Calu3 (cell line): ENCODE data around the gene HPD. TPM values are rescaled to one million over a fixed set of nuclear protein-coding genes. Genes with fewer than 3 reads are reported as not detected.

Experiments used
- BruUV-seq: library from RNA; stranded (reverse); fragments of 400-500 nt; replicated peaks from 2 replicates; lab custom pipeline; 2021; lab: Mats Ljungman, UMichigan
- CTCF ChIA-PET: fragments of 300-600 bp; sonication (Branson Sonifier 250); formaldehyde crosslinking; loops from one replicate; lab custom pipeline; 2022; ENCODE audit warnings: antibody characterized with exemption; lab: Charles Lee
- DNase-seq: peaks from one replicate; pipeline ENCODE4 v3.0.0; 2022
- H3K27ac Mint-ChIP-seq: one replicate; pipeline ENCODE4 v1.8.0; 2022; ENCODE audit warnings: mixed read lengths; ENCODE audit not compliant: unreplicated experiment
- H3K27me3 Mint-ChIP-seq: one replicate; pipeline ENCODE4 v1.8.0; 2022; ENCODE audit warnings: mixed read lengths; ENCODE audit not compliant: unreplicated experiment
- H3K36me3 Mint-ChIP-seq: one replicate; pipeline ENCODE4 v1.8.0; 2022; ENCODE audit warnings: mild to moderate bottlenecking, moderate library complexity, mixed read lengths; ENCODE audit not compliant: insufficient read depth, unreplicated experiment
- H3K4me1 Mint-ChIP-seq: one replicate; pipeline ENCODE4 v1.8.0; 2022; ENCODE audit warnings: mild to moderate bottlenecking, low read depth, mixed read lengths; ENCODE audit not compliant: unreplicated experiment
- H3K4me3 Mint-ChIP-seq: one replicate; pipeline ENCODE4 v1.8.0; 2022; ENCODE audit warnings: mild to moderate bottlenecking, low read depth, moderate library complexity, mixed read lengths; ENCODE audit not compliant: unreplicated experiment
- H3K9me3 Mint-ChIP-seq: one replicate; pipeline ENCODE4 v1.8.0; 2022; ENCODE audit warnings: low read depth, mixed read lengths; ENCODE audit not compliant: unreplicated experiment
- intact Hi-C: fragments of 100-400 bp; cut with micrococcal nuclease; formaldehyde crosslinking; loops from one replicate; pipeline ENCODE4 v1.10.0; 2022; ENCODE audit not compliant: unreplicated experiment
- total RNA-seq: library from RNA; stranded (reverse); gene quantifications from 2 replicates; pipeline ENCODE4 v1.2.3, GENCODE V29; 2022
- TF ChIP-seq, protein P1 (sequence below): fragments of 200-600 bp; IDR thresholded peaks from one replicate; pipeline ENCODE4 v1.8.0; 2022; ENCODE audit warnings: antibody characterized with exemption; ENCODE audit not compliant: unreplicated experiment

The HPD gene
- total RNA-seq, 1 experiment from 2014 or later, result not detected

GRCh38 chr12:121812921-121813896 lies 45.5 kb downstream of the HPD start:
- Mint-ChIP-seq H3K4me1 (peaks cover 32% of the 10 kb centered on the region), H3K27ac (peak overlapping the region; percentile 69), H3K36me3 (peaks cover 82% of the 10 kb centered on the region), H3K27me3 (no peaks in the 10 kb centered on the region), H3K4me3 (peak overlapping the region; percentile 94), H3K9me3 (no peaks in the 10 kb centered on the region)
- intact Hi-C loops, result loop anchor here (1.0 kb wide), 1 partner anchor 18 kb away; no protein-coding TSS in a partner anchor
- CTCF ChIA-PET, result interaction anchor here (4.6 kb wide), 1 partner anchor 17 kb away, joined by 179 read pairs; the partner anchor contains the start of gene RHOF
- TF ChIP-seq, protein P1, sequence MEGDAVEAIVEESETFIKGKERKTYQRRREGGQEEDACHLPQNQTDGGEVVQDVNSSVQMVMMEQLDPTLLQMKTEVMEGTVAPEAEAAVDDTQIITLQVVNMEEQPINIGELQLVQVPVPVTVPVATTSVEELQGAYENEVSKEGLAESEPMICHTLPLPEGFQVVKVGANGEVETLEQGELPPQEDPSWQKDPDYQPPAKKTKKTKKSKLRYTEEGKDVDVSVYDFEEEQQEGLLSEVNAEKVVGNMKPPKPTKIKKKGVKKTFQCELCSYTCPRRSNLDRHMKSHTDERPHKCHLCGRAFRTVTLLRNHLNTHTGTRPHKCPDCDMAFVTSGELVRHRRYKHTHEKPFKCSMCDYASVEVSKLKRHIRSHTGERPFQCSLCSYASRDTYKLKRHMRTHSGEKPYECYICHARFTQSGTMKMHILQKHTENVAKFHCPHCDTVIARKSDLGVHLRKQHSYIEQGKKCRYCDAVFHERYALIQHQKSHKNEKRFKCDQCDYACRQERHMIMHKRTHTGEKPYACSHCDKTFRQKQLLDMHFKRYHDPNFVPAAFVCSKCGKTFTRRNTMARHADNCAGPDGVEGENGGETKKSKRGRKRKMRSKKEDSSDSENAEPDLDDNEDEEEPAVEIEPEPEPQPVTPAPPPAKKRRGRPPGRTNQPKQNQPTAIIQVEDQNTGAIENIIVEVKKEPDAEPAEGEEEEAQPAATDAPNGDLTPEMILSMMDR, result no peak
- no peak for DNase-seq
- no TSS peak for BruUV-seq

- CTCF ChIA-PET, result interaction anchor here (0.6 to 4.6 kb wide), 9 partner anchors 10 to 309 kb away, joined by 3 to 179 read pairs (median 4); partner anchors contain the start of genes RHOF and SETD1B
- intact Hi-C loops, result loop anchor here (1.0 kb wide), 1 partner anchor 17 kb away; no protein-coding TSS in a partner anchor
- TF ChIP-seq, protein P1, result no peak
- Mint-ChIP-seq H3K36me3 (peaks cover 77% of the 10 kb centered on the region), H3K27me3 (no peaks in the 10 kb centered on the region), H3K4me3 (peak overlapping the region; percentile 94), H3K9me3 (no peaks in the 10 kb centered on the region), H3K27ac (peak overlapping the region; percentile 69), H3K4me1 (peaks cover 32% of the 10 kb centered on the region)
- peak; percentile 86 for DNase-seq
- no TSS peak for BruUV-seq
Observed at GRCh38 chr12:121812320-121812871, 46.3 kb downstream of the HPD start.

- peaks cover 81% of the 10 kb centered on the region for H3K36me3 Mint-ChIP-seq
- peak; percentile 89 for DNase-seq
- peaks cover 33% of the 10 kb centered on the region for H3K4me1 Mint-ChIP-seq
- H3K4me3 Mint-ChIP-seq, result peak overlapping the region; percentile 94
- TF ChIP-seq, protein P1, result peak; percentile 98
- H3K27ac Mint-ChIP-seq, result peak overlapping the region; percentile 81
- intact Hi-C loops, result loop anchor here (1.0 kb wide), 1 partner anchor 16 kb away; no protein-coding TSS in a partner anchor
- H3K27me3 Mint-ChIP-seq, result no peaks in the 10 kb centered on the region
- CTCF ChIA-PET, result interaction anchor here (0.6 to 4.6 kb wide), 10 partner anchors 9 to 309 kb away, joined by 3 to 179 read pairs (median 4); partner anchors contain the start of genes RHOF and SETD1B
- BruUV-seq, result no TSS peak
- no peaks in the 10 kb centered on the region for H3K9me3 Mint-ChIP-seq
Observed at GRCh38 chr12:121811434-121812319, 47.0 kb downstream of the HPD start.
